HEK293 (cell line): ENCODE data around the gene HTRA2.

Experiments
- AEBP2 ChIP-seq: fragments of 450-650 bp; formaldehyde crosslinking; IDR thresholded peaks from 2 replicates; pipeline ENCODE4 v1.5.1; 2016; ENCODE audit warnings: missing biosample characterization, missing genetic modification characterization, borderline replicate concordance
- BCL11B ChIP-seq: fragments of 450-650 bp; formaldehyde crosslinking; IDR thresholded peaks from 2 replicates; pipeline ENCODE4 v1.5.1; 2016; ENCODE audit warnings: low read depth, missing biosample characterization, missing genetic modification characterization
- EGR2 ChIP-seq: fragments of 450-650 bp; formaldehyde crosslinking; IDR thresholded peaks from 2 replicates; pipeline ENCODE4 v1.5.1; 2016; ENCODE audit warnings: low read depth, missing biosample characterization, missing genetic modification characterization
- ELK4 ChIP-seq: IDR thresholded peaks from 2 replicates; pipeline ENCODE4 v1.6.1; 2011; ENCODE audit warnings: mild to moderate bottlenecking, low read depth, low read length, borderline replicate concordance
- GLIS1 ChIP-seq: fragments of 450-650 bp; formaldehyde crosslinking; IDR thresholded peaks from 2 replicates; pipeline ENCODE4 v1.5.1; 2016; ENCODE audit warnings: missing biosample characterization, missing genetic modification characterization
- HOXA7 ChIP-seq: sonication (generic); formaldehyde crosslinking; IDR thresholded peaks from 2 replicates; pipeline ENCODE4 v1.8.1; 2022; ENCODE audit warnings: missing genetic modification reagents, borderline replicate concordance
- IKZF3 ChIP-seq: fragments of 450-650 bp; IDR thresholded peaks from 2 replicates; pipeline ENCODE4 v1.5.0; 2018; ENCODE audit warnings: missing biosample characterization, mild to moderate bottlenecking, missing genetic modification characterization, moderate library complexity
- KLF1 ChIP-seq: fragments of 450-650 bp; formaldehyde crosslinking; IDR thresholded peaks from 2 replicates; pipeline ENCODE4 v1.5.1; 2016; ENCODE audit warnings: missing biosample characterization, missing genetic modification characterization
- MZF1 ChIP-seq: fragments of 450-650 bp; formaldehyde crosslinking; IDR thresholded peaks from 2 replicates; pipeline ENCODE4 v1.5.1; 2017; ENCODE audit warnings: missing biosample characterization, missing genetic modification characterization, borderline replicate concordance
- OVOL3 ChIP-seq: fragments of 450-650 bp; formaldehyde crosslinking; IDR thresholded peaks from 2 replicates; pipeline ENCODE4 v1.5.1; 2016; ENCODE audit warnings: missing biosample characterization, missing genetic modification characterization
- PATZ1 ChIP-seq: fragments of 450-650 bp; formaldehyde crosslinking; IDR thresholded peaks from 2 replicates; pipeline ENCODE4 v1.5.1; 2016; ENCODE audit warnings: missing biosample characterization, missing genetic modification characterization
- ZBTB11 ChIP-seq: fragments of 450-650 bp; formaldehyde crosslinking; conservative IDR thresholded peaks from 2 replicates; pipeline ENCODE4 v1.5.1; 2016; ENCODE audit warnings: low read depth, missing biosample characterization, missing genetic modification characterization
- ZBTB17 ChIP-seq: fragments of 450-650 bp; formaldehyde crosslinking; IDR thresholded peaks from 2 replicates; pipeline ENCODE4 v1.5.1; 2016; ENCODE audit warnings: missing biosample characterization, missing genetic modification characterization
- ZFP41 ChIP-seq: fragments of 450-650 bp; formaldehyde crosslinking; IDR thresholded peaks from 2 replicates; pipeline ENCODE4 v1.5.1; 2016; ENCODE audit warnings: missing biosample characterization, missing genetic modification characterization, borderline replicate concordance
- ZNF132 ChIP-seq: fragments of 450-650 bp; formaldehyde crosslinking; IDR thresholded peaks from 2 replicates; pipeline ENCODE4 v1.5.1; 2017; ENCODE audit warnings: missing biosample characterization, missing genetic modification characterization, borderline replicate concordance
- ZNF140 ChIP-seq: fragments of 450-650 bp; formaldehyde crosslinking; IDR thresholded peaks from 2 replicates; pipeline ENCODE4 v1.5.1; 2016; ENCODE audit warnings: missing biosample characterization, missing genetic modification characterization
- ZNF146 ChIP-seq: fragments of 450-650 bp; formaldehyde crosslinking; IDR thresholded peaks from 2 replicates; pipeline ENCODE4 v1.5.1; 2016; ENCODE audit warnings: missing biosample characterization, missing genetic modification characterization
- ZNF157 ChIP-seq: fragments of 450-650 bp; formaldehyde crosslinking; IDR thresholded peaks from 2 replicates; pipeline ENCODE4 v1.5.1; 2016; ENCODE audit warnings: missing biosample characterization, missing genetic modification characterization
- ZNF280C ChIP-seq: fragments of 450-650 bp; formaldehyde crosslinking; IDR thresholded peaks from 2 replicates; pipeline ENCODE4 v1.5.1; 2016; ENCODE audit warnings: missing biosample characterization, missing genetic modification characterization
- ZNF423 ChIP-seq: fragments of 450-650 bp; formaldehyde crosslinking; IDR thresholded peaks from 2 replicates; pipeline ENCODE4 v1.5.1; 2016; ENCODE audit warnings: missing biosample characterization, missing genetic modification characterization
- ZNF473 ChIP-seq: fragments of 450-650 bp; formaldehyde crosslinking; IDR thresholded peaks from 2 replicates; pipeline ENCODE4 v1.5.1; 2017; ENCODE audit warnings: missing biosample characterization, missing genetic modification characterization
- ZNF501 ChIP-seq: fragments of 450-650 bp; formaldehyde crosslinking; IDR thresholded peaks from 2 replicates; pipeline ENCODE4 v1.5.1; 2016; ENCODE audit warnings: missing biosample characterization, missing genetic modification characterization
- ZNF558 ChIP-seq: fragments of 450-650 bp; formaldehyde crosslinking; IDR thresholded peaks from 2 replicates; pipeline ENCODE4 v1.5.1; 2016; ENCODE audit warnings: missing biosample characterization, missing genetic modification characterization
- ZNF596 ChIP-seq: fragments of 450-650 bp; IDR thresholded peaks from 2 replicates; pipeline ENCODE4 v1.5.0; 2018; ENCODE audit warnings: missing biosample characterization, mild to moderate bottlenecking, missing genetic modification characterization, moderate library complexity
- ZNF623 ChIP-seq: fragments of 450-650 bp; formaldehyde crosslinking; IDR thresholded peaks from 2 replicates; pipeline ENCODE4 v1.5.1; 2016; ENCODE audit warnings: missing biosample characterization, missing genetic modification characterization
- ZNF626 ChIP-seq: fragments of 450-650 bp; sonication (Bioruptor Pico); formaldehyde crosslinking; IDR thresholded peaks from 2 replicates; pipeline ENCODE4 v1.5.1; 2018; ENCODE audit warnings: missing biosample characterization, missing genetic modification characterization, inconsistent platforms
- ZNF654 ChIP-seq: fragments of 450-650 bp; formaldehyde crosslinking; IDR thresholded peaks from 2 replicates; pipeline ENCODE4 v1.5.1; 2016; ENCODE audit warnings: low read depth, missing biosample characterization, missing genetic modification characterization
- ZNF670 ChIP-seq: fragments of 450-650 bp; formaldehyde crosslinking; IDR thresholded peaks from 2 replicates; pipeline ENCODE4 v1.5.1; 2016; ENCODE audit warnings: missing biosample characterization, missing genetic modification characterization, low read depth
- ZNF707 ChIP-seq: fragments of 450-650 bp; formaldehyde crosslinking; IDR thresholded peaks from 2 replicates; pipeline ENCODE4 v1.5.1; 2016; ENCODE audit warnings: missing biosample characterization, missing genetic modification characterization
- ZNF785 ChIP-seq: fragments of 450-650 bp; formaldehyde crosslinking; IDR thresholded peaks from 2 replicates; pipeline ENCODE4 v1.5.1; 2016; ENCODE audit warnings: missing biosample characterization, missing genetic modification characterization

Gene HTRA2

GRCh38 chr2:74529357-74530238 is at the start of gene HTRA2, which contains the start of gene AUP1 (continued):
- no peak for TF ChIP-seq ZNF132 (tag by site-specific recombination)
- peak; percentile 53 for TF ChIP-seq GLIS1 (tag by site-specific recombination)
- no peak for TF ChIP-seq ZNF785 (tag by site-specific recombination)
- TF ChIP-seq ZNF623 (tag by site-specific recombination), result no peak
- no peak for TF ChIP-seq EGR2 (tag by site-specific recombination)
- TF ChIP-seq HOXA7, result no peak
- no peak for TF ChIP-seq ZNF473 (tag by site-specific recombination)
- no peak for TF ChIP-seq AEBP2 (tag by site-specific recombination)
- no peak for TF ChIP-seq MZF1 (tag by site-specific recombination)
- peak; percentile 96 for TF ChIP-seq ZBTB11 (tag by site-specific recombination)
- TF ChIP-seq ZNF157 (tag by site-specific recombination), result no peak
- no peak for TF ChIP-seq ZNF626
- TF ChIP-seq ZNF707, result no peak
- no peak for TF ChIP-seq ZNF558 (tag by site-specific recombination)
- TF ChIP-seq IKZF3 (tag by site-specific recombination), result 0 out of 2 replicates have a peak, but pooled peaks have one; percentile 48
- TF ChIP-seq ZNF596 (tag by site-specific recombination), result no peak
- no peak for TF ChIP-seq ZNF280C (tag by site-specific recombination)
- TF ChIP-seq OVOL3, result peak; percentile 77; the same call in 1 of the 2 replicates
- TF ChIP-seq PATZ1 (tag by site-specific recombination), result peak; percentile 61
- no peak for TF ChIP-seq ZNF670 (tag by site-specific recombination)
- peak; percentile 10; the same call in 1 of the 2 replicates for TF ChIP-seq KLF1 (tag by site-specific recombination)
- no peak for TF ChIP-seq ZNF654 (tag by site-specific recombination)
- TF ChIP-seq ZBTB17 (tag by site-specific recombination), result peak; percentile 88
- TF ChIP-seq ZFP41 (tag by site-specific recombination), result no peak
- peak; percentile 69; the same call in 1 of the 2 replicates for TF ChIP-seq BCL11B (tag by site-specific recombination)
- TF ChIP-seq ZNF423 (tag by site-specific recombination), result 0 out of 2 replicates have a peak, but pooled peaks have one; percentile 20
- TF ChIP-seq ZNF140 (tag by site-specific recombination), result no peak
- peak; percentile 67; the same call in 1 of the 2 replicates for TF ChIP-seq ELK4
- no peak for TF ChIP-seq ZNF146
- peak; percentile 86 for TF ChIP-seq ZNF501 (tag by site-specific recombination)
